HG03571 (cell line): ENCODE measurements around the gene MCL1.
"Not testable (repeated sequence)": the region's sequence is repeated elsewhere in the genome, so short reads cannot be mapped to it uniquely, and the experiment has no call there.

Experiments used
- ATAC-seq: cut with Tn5 transposase; IDR thresholded peaks from one replicate; pipeline ENCODE4 v1.9.1; 2021; ENCODE audit not compliant: unreplicated experiment

Gene MCL1

GRCh38 chr1:150579110-150579944 is at the start of gene MCL1:
Gene MCL1, minus strand, starts transcription at chr1:150579610. Its CDS starts 80 bp downstream, at chr1:150579530.
- peak; percentile 91 for ATAC-seq

- ATAC-seq: no peak
Measured at GRCh38 chr1:150628766-150629114, 49.3 kb upstream of the MCL1 start.

GRCh38 chr1:150627826-150628410 is 48.5 kb upstream of the MCL1 start:
- ATAC-seq: no peak

- ATAC-seq: no peak
Measured at GRCh38 chr1:150626150-150626549, 46.7 kb upstream of the MCL1 start.

GRCh38 chr1:150624546-150624945 is 45.1 kb upstream of the MCL1 start:
- not testable (repeated sequence) for ATAC-seq

- ATAC-seq: not testable (repeated sequence)
Measured at GRCh38 chr1:150624134-150624533, 44.7 kb upstream of the MCL1 start.

- ATAC-seq: no peak
Measured at GRCh38 chr1:150622303-150622975, 43.0 kb upstream of the MCL1 start.

- no peak for ATAC-seq
Measured at GRCh38 chr1:150621497-150622302, 42.3 kb upstream of the MCL1 start.

GRCh38 chr1:150620919-150621318 is 41.5 kb upstream of the MCL1 start:
- ATAC-seq: no peak

- no peak for ATAC-seq
Measured at GRCh38 chr1:150619576-150620509, 40.4 kb upstream of the MCL1 start.

- no peak for ATAC-seq
Measured at GRCh38 chr1:150615346-150616201, 36.2 kb upstream of the MCL1 start.

- ATAC-seq: no peak
Measured at GRCh38 chr1:150613061-150613920, 33.9 kb upstream of the MCL1 start.

GRCh38 chr1:150612014-150612345 is 32.6 kb upstream of the MCL1 start:
- no peak for ATAC-seq

GRCh38 chr1:150610576-150610975 is 31.2 kb upstream of the MCL1 start:
- ATAC-seq: no peak

- ATAC-seq: no peak
Measured at GRCh38 chr1:150609732-150610131, 30.3 kb upstream of the MCL1 start.

- no peak for ATAC-seq
Measured at GRCh38 chr1:150606463-150607142, 27.2 kb upstream of the MCL1 start.

- not testable (repeated sequence) for ATAC-seq
Measured at GRCh38 chr1:150605451-150605731, 26.0 kb upstream of the MCL1 start.

GRCh38 chr1:150604226-150604588 is 24.8 kb upstream of the MCL1 start:
- no peak for ATAC-seq
